Large intestine (tissue), 3 donors: ENCODE measurements around the gene HSBP1L1. TPM values are rescaled to one million over a fixed set of nuclear protein-coding genes. Genes with fewer than 3 reads are reported as not detected.

ENCODE experiments used
- DNase-seq, 2 donors: peaks; one replicate each; pipeline versions ENCODE4 v3.0.0 to v3.0.0-alpha.2; 2013
- H3K27ac ChIP-seq: one replicate; pipeline ENCODE4 v1.5.1; 2013; ENCODE audit warnings: low read length
- H3K27me3 ChIP-seq: 2 replicates; pipeline ENCODE4 v1.6.1; 2013; ENCODE audit warnings: low read length; ENCODE audit not compliant: control insufficient read depth, insufficient read depth
- H3K36me3 ChIP-seq: 2 replicates; pipeline ENCODE4 v1.6.1; 2013; ENCODE audit warnings: low read length; ENCODE audit not compliant: control insufficient read depth, insufficient read depth
- H3K4me1 ChIP-seq: one replicate; pipeline ENCODE4 v1.6.1; 2013; ENCODE audit warnings: low read length; ENCODE audit not compliant: control insufficient read depth, insufficient read depth
- H3K4me3 ChIP-seq: one replicate; pipeline ENCODE4 v1.5.1; 2013; ENCODE audit warnings: low read length
- H3K9me3 ChIP-seq: one replicate; pipeline ENCODE4 v1.6.1; 2013; ENCODE audit warnings: mild to moderate bottlenecking, low read depth, low read length, moderate library complexity; ENCODE audit not compliant: control insufficient read depth
- WGBS: methylation state at CpG from one replicate; pipeline ENCODE4 v1.1.5; 2013; ENCODE audit warnings: low lambda C conversion rate; ENCODE audit not compliant: insufficient coverage; 5-methylcytosine and 5-hydroxymethylcytosine counted together
- polyA plus RNA-seq: library from polyadenylated mRNA; unstranded; fragments of 120-200 nt; gene quantifications from one replicate; pipeline ENCODE4 v1.2.1, GENCODE V29; 2013

HSBP1L1 gene
- polyA plus RNA-seq, 1 donor = 54.5 TPM

DNA sequence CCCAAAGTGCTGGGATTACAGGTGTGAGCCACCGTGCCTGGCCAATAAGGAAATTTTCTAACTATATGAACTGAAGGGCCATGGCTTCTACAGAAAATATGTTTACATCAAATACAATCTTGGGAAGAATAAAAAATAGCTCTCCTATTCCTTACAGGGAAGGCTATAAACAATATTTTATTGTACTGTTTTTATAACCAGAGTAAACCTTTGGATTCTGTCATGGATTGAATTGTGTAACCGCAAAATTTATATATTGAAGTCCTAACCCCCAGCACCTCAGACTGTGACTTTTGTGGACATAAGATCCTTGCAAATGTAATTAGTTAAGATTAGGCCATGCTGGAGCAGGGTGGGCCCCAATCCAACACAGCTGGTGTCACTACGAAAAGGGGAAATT, 8.3 kb downstream of the HSBP1L1 start:
- H3K36me3 ChIP-seq = peaks cover 62% of the 10 kb centered on the region
- H3K4me1 ChIP-seq = no peaks in the 10 kb centered on the region
- no peaks in the 10 kb centered on the region for H3K27me3 ChIP-seq
- H3K27ac ChIP-seq = no peak overlapping the region
- H3K4me3 ChIP-seq = no peak overlapping the region
- H3K9me3 ChIP-seq = no peaks in the 10 kb centered on the region
- DNase-seq = no peak
- WGBS = no CpG with 5 or more reads among the region's 3 CpGs

DNA sequence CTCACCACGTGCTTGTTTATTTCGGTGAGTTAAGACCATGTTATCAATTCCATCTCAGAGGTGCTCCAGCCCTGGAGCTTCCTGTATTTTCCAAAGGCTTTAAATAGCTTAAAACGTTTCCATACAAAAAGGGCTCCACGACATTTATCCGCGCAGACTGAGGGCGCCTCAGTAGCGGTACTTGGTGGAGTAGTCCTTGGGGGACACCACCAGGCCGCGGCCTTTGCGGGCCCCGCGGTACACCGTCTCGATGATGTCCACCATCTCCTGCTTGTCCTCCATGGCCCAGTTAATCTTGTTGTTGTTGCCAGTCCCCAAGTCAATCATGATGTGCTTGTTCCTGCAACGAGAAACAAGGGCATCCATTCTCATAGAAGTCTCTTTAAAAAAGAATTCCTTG, 9.1 kb downstream of the HSBP1L1 start:
- H3K27ac ChIP-seq = no peak overlapping the region
- H3K9me3 ChIP-seq = no peaks in the 10 kb centered on the region
- peaks cover 54% of the 10 kb centered on the region for H3K36me3 ChIP-seq
- H3K4me1 ChIP-seq = no peaks in the 10 kb centered on the region
- no peak for DNase-seq
- WGBS = 40% methylated on average over 1 of the region's 16 CpGs
- H3K27me3 ChIP-seq = no peaks in the 10 kb centered on the region
- H3K4me3 ChIP-seq = no peak overlapping the region

DNA sequence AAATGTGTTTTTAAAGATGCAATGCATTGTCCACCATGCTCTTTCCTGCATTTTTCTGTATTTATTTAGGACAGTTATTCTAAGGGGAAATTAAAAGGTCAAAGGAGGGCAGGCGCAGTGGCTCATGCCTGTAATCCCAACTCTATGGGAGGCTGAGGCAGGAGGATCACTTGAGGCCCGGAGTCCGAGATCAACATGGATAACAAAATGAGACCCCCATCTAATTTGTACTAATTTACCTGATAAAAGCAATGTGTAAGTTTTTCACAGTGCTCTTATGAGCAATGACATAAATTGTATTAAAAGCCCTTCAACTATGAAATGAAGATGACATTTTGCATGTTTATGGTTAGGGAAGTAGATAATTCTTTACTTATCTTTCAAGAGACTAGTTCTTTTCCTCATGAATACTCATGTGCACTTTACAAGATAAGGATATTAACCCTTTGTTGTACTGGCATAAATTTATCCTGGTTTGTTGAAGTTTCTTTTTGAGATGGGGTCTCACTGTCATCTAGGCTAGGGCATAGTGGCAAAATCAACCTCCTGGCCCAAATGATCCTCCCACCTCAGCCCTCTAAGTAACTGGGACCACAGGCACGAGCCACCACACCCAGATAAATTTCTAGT, 9.7 kb downstream of the HSBP1L1 start:
- H3K27ac ChIP-seq = no peak overlapping the region
- DNase-seq = no peak
- no peak overlapping the region for H3K4me3 ChIP-seq
- H3K36me3 ChIP-seq = peaks cover 52% of the 10 kb centered on the region
- WGBS = no CpG with 5 or more reads among the region's 4 CpGs
- H3K4me1 ChIP-seq = no peaks in the 10 kb centered on the region
- no peaks in the 10 kb centered on the region for H3K9me3 ChIP-seq
- no peaks in the 10 kb centered on the region for H3K27me3 ChIP-seq

GRCh38 chr18:79975043-79975442, 10.6 kb downstream of the HSBP1L1 start:
- no peaks in the 10 kb centered on the region for H3K9me3 ChIP-seq
- H3K4me1 ChIP-seq = no peaks in the 10 kb centered on the region
- no peak overlapping the region for H3K4me3 ChIP-seq
- WGBS = no CpG with 5 or more reads among the region's 4 CpGs
- no peaks in the 10 kb centered on the region for H3K27me3 ChIP-seq
- H3K36me3 ChIP-seq = peaks cover 54% of the 10 kb centered on the region
- H3K27ac ChIP-seq = no peak overlapping the region
- no peak for DNase-seq

DNA sequence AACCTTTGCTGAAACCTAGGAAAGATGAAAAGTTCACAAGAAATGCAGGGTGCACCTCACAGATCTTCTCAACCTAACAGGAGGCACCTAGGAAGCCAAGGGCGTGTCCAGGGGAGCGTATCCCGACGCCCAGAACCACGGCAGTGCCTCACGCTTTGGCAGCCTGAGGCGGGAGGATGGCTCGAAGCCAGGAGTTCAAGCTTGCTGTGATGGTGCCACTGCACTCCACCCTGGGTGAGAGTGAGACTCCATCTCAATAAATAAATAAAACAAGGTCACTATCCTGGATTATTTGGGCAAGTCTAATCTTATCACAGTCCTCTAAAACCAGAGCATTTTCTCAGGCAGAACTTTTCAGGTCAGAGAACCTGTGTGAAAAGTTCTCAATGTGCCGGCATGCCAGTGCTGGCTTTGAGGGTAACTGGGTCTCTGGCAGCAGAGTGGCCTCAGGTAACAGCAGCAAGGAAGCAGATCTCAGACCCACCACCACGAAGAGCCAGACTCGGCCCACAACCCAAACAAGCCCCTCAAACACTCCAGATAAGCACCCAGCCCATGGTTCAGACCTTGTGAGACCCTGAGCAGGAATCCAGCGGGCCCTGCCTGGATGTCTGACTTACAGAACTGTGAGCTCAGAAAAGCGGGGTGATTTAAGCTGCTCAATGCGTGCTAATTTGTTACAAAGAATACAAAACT, 11.7 kb downstream of the HSBP1L1 start:
- no CpG with 5 or more reads among the region's 14 CpGs for WGBS
- no peak for DNase-seq
- H3K4me3 ChIP-seq = no peak overlapping the region
- no peak overlapping the region for H3K27ac ChIP-seq
- no peaks in the 10 kb centered on the region for H3K9me3 ChIP-seq
- H3K4me1 ChIP-seq = no peaks in the 10 kb centered on the region
- H3K36me3 ChIP-seq = peaks cover 44% of the 10 kb centered on the region
- H3K27me3 ChIP-seq = no peaks in the 10 kb centered on the region

GRCh38 chr18:79979843-79980242, 15.4 kb downstream of the HSBP1L1 start:
- no peaks in the 10 kb centered on the region for H3K9me3 ChIP-seq
- no peak overlapping the region for H3K27ac ChIP-seq
- DNase-seq = no peak
- peaks cover 29% of the 10 kb centered on the region for H3K36me3 ChIP-seq
- H3K27me3 ChIP-seq = no peaks in the 10 kb centered on the region
- no CpG with 5 or more reads among the region's 5 CpGs for WGBS
- H3K4me3 ChIP-seq = no peak overlapping the region
- H3K4me1 ChIP-seq = no peaks in the 10 kb centered on the region

DNA sequence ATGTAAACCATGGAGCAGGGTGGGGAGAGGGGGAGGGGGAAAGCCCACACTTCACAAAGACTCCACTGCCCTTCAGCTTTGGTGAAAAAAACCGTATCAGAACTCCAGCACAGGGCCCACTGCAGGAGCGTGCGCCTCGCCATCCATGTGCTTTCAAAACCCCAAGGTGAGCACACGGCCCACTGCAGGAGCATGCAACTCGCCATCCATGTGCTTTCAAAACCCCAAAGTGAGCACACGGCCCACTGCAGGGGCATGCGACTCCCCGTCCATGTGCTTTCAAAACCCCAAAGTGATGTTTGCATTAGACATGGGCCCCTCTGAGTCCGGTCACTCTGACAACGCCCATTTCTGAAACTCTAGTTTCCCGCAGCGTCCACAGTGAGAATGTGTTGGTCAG, 16.1 kb downstream of the HSBP1L1 start:
- no peaks in the 10 kb centered on the region for H3K9me3 ChIP-seq
- no CpG with 5 or more reads among the region's 13 CpGs for WGBS
- H3K4me1 ChIP-seq = no peaks in the 10 kb centered on the region

GRCh38 chr18:79982736-79983135, 18.3 kb downstream of the HSBP1L1 start:
- Histone ChIP-seq H3K4me1 (peaks cover 7% of the 10 kb centered on the region), H3K36me3 (peaks cover 26% of the 10 kb centered on the region), H3K4me3 (no peak overlapping the region), H3K9me3 (no peaks in the 10 kb centered on the region), H3K27ac (no peak overlapping the region), H3K27me3 (no peaks in the 10 kb centered on the region)
- DNase-seq = no peak
- WGBS = no CpG with 5 or more reads among the region's 6 CpGs

More for the DNA sequence above, 16.1 kb downstream of the HSBP1L1 start:
- Histone ChIP-seq H3K4me3 (no peak overlapping the region), H3K36me3 (peaks cover 28% of the 10 kb centered on the region), H3K27ac (no peak overlapping the region), H3K27me3 (no peaks in the 10 kb centered on the region)
- DNase-seq = no peak

- DNase-seq = no peak
- peaks cover 7% of the 10 kb centered on the region for H3K4me1 ChIP-seq
- H3K36me3 ChIP-seq = peaks cover 26% of the 10 kb centered on the region
- H3K27me3 ChIP-seq = no peaks in the 10 kb centered on the region
- WGBS = no CpG with 5 or more reads among the region's 4 CpGs
- no peaks in the 10 kb centered on the region for H3K9me3 ChIP-seq
- no peak overlapping the region for H3K4me3 ChIP-seq
- H3K27ac ChIP-seq = no peak overlapping the region
These were observed 18.8 kb downstream of the HSBP1L1 start for GRCh38 chr18:79983253-79983652.

GRCh38 chr18:79983793-79984192, 19.4 kb downstream of the HSBP1L1 start:
- no CpG with 5 or more reads among the region's 7 CpGs for WGBS
- Histone ChIP-seq H3K27me3 (no peaks in the 10 kb centered on the region), H3K27ac (no peak overlapping the region), H3K9me3 (no peaks in the 10 kb centered on the region), H3K4me1 (peaks cover 7% of the 10 kb centered on the region), H3K4me3 (no peak overlapping the region), H3K36me3 (peaks cover 26% of the 10 kb centered on the region)
- no peak for DNase-seq

DNA sequence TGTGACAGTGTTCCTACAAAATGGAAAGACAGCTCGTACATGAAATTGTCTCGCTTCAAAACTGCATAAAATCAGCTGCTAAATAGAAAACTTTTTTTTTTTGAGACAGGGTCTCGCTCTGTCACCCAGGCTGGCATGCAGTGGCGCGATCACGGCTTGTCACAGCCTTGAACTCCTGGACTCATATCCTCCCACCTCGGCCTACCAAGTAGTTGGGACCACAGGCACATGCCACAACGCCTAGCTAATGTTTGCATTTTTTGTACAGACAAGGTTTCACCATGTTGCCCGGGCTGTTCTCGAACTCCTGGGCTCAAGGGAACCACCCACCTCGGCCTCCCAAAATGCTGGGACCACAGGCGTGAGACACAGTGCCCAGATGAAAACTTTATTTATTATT, 20.7 kb downstream of the HSBP1L1 start:
- Histone ChIP-seq H3K27ac (no peak overlapping the region), H3K36me3 (peaks cover 23% of the 10 kb centered on the region), H3K9me3 (no peaks in the 10 kb centered on the region), H3K4me3 (no peak overlapping the region), H3K27me3 (no peaks in the 10 kb centered on the region), H3K4me1 (peaks cover 11% of the 10 kb centered on the region)
- WGBS = no CpG with 5 or more reads among the region's 12 CpGs
- DNase-seq = no peak
